ENCODE measurements around the gene MRPS2.

- TF ChIP-seq BMI1 (IDR thresholded peaks at IDR 0.05; ENCODE audit: borderline replicate concordance) = no peak
- TF ChIP-seq POLR2A (IDR thresholded peaks at IDR 0.05; ENCODE audit: low read depth, low read length) = no peak
- TF ChIP-seq, protein P1, sequence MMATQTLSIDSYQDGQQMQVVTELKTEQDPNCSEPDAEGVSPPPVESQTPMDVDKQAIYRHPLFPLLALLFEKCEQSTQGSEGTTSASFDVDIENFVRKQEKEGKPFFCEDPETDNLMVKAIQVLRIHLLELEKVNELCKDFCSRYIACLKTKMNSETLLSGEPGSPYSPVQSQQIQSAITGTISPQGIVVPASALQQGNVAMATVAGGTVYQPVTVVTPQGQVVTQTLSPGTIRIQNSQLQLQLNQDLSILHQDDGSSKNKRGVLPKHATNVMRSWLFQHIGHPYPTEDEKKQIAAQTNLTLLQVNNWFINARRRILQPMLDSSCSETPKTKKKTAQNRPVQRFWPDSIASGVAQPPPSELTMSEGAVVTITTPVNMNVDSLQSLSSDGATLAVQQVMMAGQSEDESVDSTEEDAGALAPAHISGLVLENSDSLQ (IDR thresholded peaks at IDR 0.05) = no peak
- TF ChIP-seq CHD1 (IDR thresholded peaks at IDR 0.05; ENCODE audit: low read depth, low read length) = no peak
- TF ChIP-seq RCOR1 (conservative IDR thresholded peaks at IDR 0.05; ENCODE audit: low read depth, low read length) = no peak
- TF ChIP-seq ZSCAN29 (IDR thresholded peaks at IDR 0.05) = no peak
- no peak for TF ChIP-seq CEBPB (IDR thresholded peaks at IDR 0.05; ENCODE audit: borderline replicate concordance in 1 of 2, low read depth in 2 of 2, low read length in 2 of 2)
- TF ChIP-seq SMC3 (IDR thresholded peaks at IDR 0.05; ENCODE audit: borderline replicate concordance, low read length) = no peak
Measured at GRCh38 chr9:135520916-135521607, 20.6 kb downstream of the MRPS2 start, which contains the start of gene LCN1.

Data from GM12878 (cell line).